Parathyroid adenoma (tissue), 2 donors: ENCODE measurements around the gene DNAAF5.

ENCODE experiments used
- H2AFZ ChIP-seq: fragments of 300-600 bp; sonication (generic); one replicate; pipeline ENCODE4 v1.7.0; 2017; ENCODE audit warnings: antibody characterized with exemption, mild to moderate bottlenecking
- H3K27ac ChIP-seq: fragments of 300-600 bp; sonication (generic); one replicate; pipeline ENCODE4 v1.7.0; 2017
- H3K27me3 ChIP-seq: fragments of 300-600 bp; sonication (generic); one replicate; pipeline ENCODE4 v1.7.0; 2017; ENCODE audit warnings: low read length; ENCODE audit not compliant: control insufficient read depth, insufficient read depth
- H3K36me3 ChIP-seq: fragments of 300-600 bp; sonication (generic); one replicate; pipeline ENCODE4 v1.7.0; 2017; ENCODE audit warnings: low read length; ENCODE audit not compliant: control insufficient read depth, insufficient read depth
- H3K4me1 ChIP-seq: fragments of 300-600 bp; sonication (generic); one replicate; pipeline ENCODE4 v1.7.0; 2017; ENCODE audit warnings: control low read depth
- H3K4me2 ChIP-seq: fragments of 300-600 bp; sonication (generic); one replicate; pipeline ENCODE4 v1.7.0; 2017; ENCODE audit warnings: low read length
- H3K4me3 ChIP-seq: fragments of 300-600 bp; sonication (generic); one replicate; pipeline ENCODE4 v1.7.0; 2017; ENCODE audit warnings: low read depth, low read length
- H3K79me2 ChIP-seq: fragments of 300-600 bp; sonication (generic); one replicate; pipeline ENCODE4 v1.7.0; 2017; ENCODE audit warnings: control low read depth
- H3K9ac ChIP-seq: fragments of 300-600 bp; sonication (generic); one replicate; pipeline ENCODE4 v1.7.0; 2017; ENCODE audit warnings: mild to moderate bottlenecking
- H3K9me3 ChIP-seq: fragments of 300-600 bp; sonication (generic); one replicate; pipeline ENCODE4 v1.7.0; 2017; ENCODE audit warnings: low read length; ENCODE audit not compliant: control insufficient read depth
- TF ChIP-seq, protein P1 (sequence below): fragments of 300-600 bp; sonication (generic); IDR thresholded peaks from one replicate; pipeline ENCODE4 v1.7.0; 2017; ENCODE audit warnings: antibody characterized with exemption, mild to moderate bottlenecking
- donor health status: primary hyperparathyroidism.

DNAAF5 gene

DNA sequence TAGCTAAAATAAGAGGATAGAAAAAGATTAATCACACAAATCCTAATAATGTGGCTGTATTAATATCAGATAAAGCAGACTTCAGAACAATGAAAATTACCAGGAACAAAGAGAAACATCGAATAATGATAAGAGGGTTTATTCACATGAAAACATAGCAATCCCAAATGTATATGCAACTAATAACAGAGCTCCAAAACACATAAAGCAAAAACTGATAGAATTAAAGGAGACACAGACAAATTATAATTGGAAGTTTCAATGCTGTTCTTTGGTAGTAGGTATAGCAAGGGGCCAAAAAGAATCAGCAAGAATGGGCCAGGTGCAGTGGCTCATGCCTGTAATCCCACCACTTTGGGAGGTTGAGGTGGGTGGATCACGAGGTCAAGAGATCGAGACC is 23.4 kb upstream of the DNAAF5 start:
- no peak overlapping the region for H3K27ac ChIP-seq
- no peak overlapping the region for H2AFZ ChIP-seq
- H3K4me2 ChIP-seq: no peak overlapping the region
- no peak overlapping the region for H3K4me3 ChIP-seq
- TF ChIP-seq, protein P1, sequence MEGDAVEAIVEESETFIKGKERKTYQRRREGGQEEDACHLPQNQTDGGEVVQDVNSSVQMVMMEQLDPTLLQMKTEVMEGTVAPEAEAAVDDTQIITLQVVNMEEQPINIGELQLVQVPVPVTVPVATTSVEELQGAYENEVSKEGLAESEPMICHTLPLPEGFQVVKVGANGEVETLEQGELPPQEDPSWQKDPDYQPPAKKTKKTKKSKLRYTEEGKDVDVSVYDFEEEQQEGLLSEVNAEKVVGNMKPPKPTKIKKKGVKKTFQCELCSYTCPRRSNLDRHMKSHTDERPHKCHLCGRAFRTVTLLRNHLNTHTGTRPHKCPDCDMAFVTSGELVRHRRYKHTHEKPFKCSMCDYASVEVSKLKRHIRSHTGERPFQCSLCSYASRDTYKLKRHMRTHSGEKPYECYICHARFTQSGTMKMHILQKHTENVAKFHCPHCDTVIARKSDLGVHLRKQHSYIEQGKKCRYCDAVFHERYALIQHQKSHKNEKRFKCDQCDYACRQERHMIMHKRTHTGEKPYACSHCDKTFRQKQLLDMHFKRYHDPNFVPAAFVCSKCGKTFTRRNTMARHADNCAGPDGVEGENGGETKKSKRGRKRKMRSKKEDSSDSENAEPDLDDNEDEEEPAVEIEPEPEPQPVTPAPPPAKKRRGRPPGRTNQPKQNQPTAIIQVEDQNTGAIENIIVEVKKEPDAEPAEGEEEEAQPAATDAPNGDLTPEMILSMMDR: no peak
- peaks cover 4% of the 10 kb centered on the region for H3K79me2 ChIP-seq
- H3K9me3 ChIP-seq: no peaks in the 10 kb centered on the region
- H3K27me3 ChIP-seq: no peaks in the 10 kb centered on the region
- H3K4me1 ChIP-seq: no peaks in the 10 kb centered on the region
- no peaks in the 10 kb centered on the region for H3K36me3 ChIP-seq
- H3K9ac ChIP-seq: no peak overlapping the region

DNA sequence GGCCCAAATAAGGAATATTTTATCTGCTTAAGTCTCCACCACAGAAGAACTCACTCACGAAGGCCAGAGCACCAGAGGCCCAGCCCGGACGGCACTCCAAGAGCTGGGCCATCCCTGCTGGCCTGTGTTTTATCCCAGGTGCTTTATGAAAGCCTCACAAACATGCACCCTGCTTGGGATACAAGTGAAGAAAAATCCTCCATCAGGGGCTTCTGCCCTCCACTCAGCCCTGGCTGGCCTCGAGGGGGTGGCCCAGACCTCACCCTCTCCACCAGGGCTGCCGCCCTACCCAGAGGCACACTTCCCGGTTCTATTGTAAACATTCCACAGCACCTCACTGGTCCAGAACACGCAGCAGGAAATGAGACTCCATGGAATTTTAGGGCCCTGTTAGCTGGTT is 19.8 kb upstream of the DNAAF5 start:
- Histone ChIP-seq H2AFZ (no peak overlapping the region), H3K36me3 (no peaks in the 10 kb centered on the region), H3K9me3 (no peaks in the 10 kb centered on the region), H3K79me2 (no peaks in the 10 kb centered on the region), H3K9ac (no peak overlapping the region), H3K27ac (no peak overlapping the region), H3K4me3 (no peak overlapping the region), H3K27me3 (no peaks in the 10 kb centered on the region), H3K4me2 (no peak overlapping the region), H3K4me1 (no peaks in the 10 kb centered on the region)
- TF ChIP-seq, protein P1: no peak

DNA sequence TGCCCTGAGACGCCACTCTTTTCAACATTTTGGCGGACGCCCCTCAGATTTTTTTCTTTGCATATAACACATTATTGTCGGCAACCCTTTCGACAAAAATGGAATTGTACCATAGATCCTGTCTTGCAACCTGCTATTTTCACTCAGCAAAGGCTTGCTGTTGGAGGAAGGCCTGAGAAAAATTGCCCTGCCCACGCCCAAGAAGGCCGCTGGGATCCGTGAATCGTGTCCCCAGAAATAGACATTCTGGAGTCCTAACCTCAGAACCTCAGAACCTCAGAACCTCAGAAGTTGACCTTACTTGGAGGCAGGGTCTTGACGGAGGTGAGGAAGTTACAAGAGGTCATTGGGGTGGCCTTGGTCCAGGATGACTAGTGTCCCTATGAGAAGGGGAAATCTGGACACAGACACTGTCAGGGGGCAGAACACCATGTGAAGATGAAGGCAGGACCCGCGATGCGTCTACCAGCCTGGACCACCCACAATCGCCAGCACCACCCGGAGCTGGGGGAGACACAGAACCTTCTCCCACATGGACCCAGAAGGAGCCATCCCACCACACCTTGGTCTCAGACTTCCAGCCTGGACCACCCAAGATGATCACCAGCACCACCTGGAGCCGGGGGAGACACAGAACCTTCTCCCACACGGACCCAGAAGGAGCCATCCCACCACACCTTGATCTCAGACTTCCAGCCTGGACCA is 19.1 kb upstream of the DNAAF5 start:
- TF ChIP-seq, protein P1: no peak
- H3K9ac ChIP-seq: no peak overlapping the region
- H3K36me3 ChIP-seq: no peaks in the 10 kb centered on the region
- no peak overlapping the region for H2AFZ ChIP-seq
- no peaks in the 10 kb centered on the region for H3K79me2 ChIP-seq
- H3K4me3 ChIP-seq: no peak overlapping the region
- no peaks in the 10 kb centered on the region for H3K9me3 ChIP-seq
- no peaks in the 10 kb centered on the region for H3K27me3 ChIP-seq
- no peak overlapping the region for H3K27ac ChIP-seq
- no peak overlapping the region for H3K4me2 ChIP-seq
- no peaks in the 10 kb centered on the region for H3K4me1 ChIP-seq

DNA sequence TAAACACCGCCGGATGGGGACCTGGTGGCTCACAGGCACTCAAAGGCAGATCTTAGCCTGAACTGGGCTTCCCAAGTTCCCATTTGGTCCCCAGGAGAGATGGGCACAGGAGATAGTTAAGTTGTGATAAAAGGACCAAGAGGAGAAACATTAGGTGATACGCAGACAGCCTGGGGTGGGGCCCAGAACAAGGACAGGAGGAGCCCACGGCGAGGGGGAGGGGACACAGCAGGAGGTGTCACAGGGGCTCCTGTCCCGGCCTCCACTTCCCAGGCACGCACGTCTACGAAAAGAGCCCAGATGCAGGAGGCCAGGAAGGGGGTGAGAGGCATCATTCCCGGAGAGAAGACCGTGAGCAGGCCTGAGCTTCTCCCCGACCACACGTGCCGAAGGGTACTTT is 16.3 kb upstream of the DNAAF5 start:
- no peak overlapping the region for H3K9ac ChIP-seq
- H3K4me1 ChIP-seq: no peaks in the 10 kb centered on the region
- H3K27me3 ChIP-seq: no peaks in the 10 kb centered on the region
- no peak overlapping the region for H3K4me2 ChIP-seq
- H3K79me2 ChIP-seq: no peaks in the 10 kb centered on the region
- no peak overlapping the region for H3K27ac ChIP-seq
- TF ChIP-seq, protein P1: no peak
- no peak overlapping the region for H3K4me3 ChIP-seq
- H3K9me3 ChIP-seq: no peaks in the 10 kb centered on the region
- no peaks in the 10 kb centered on the region for H3K36me3 ChIP-seq
- no peak overlapping the region for H2AFZ ChIP-seq
